Measurements from ENCODE around the gene ALG6.

DNA sequence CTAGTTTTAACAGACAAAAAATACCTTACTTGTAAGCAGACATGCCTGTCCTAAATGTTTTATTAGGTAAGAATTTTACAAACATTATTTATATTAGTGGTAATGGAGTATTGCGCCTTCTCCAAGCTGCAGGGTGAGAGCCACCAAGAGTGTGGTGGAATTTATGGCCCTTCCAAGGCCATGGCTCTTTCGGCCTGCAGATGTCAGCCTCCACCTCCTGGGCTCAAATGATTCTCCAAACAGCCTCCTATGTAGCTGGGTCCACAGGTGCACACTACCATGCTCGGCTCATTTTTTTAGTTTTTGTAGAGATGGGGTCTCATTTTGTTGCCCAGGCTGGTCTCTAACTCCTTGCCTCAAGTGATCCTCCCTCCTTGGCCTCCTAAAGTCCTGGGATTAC, 99.3 kb downstream of the ALG6 start:
- TF ChIP-seq CTCF (conservative IDR thresholded peaks at IDR 0.05 in 1 of 2, IDR thresholded peaks at IDR 0.05 in 1 of 2; ENCODE audit: low read depth in 1 of 2, low read length in 2 of 2), result no peak
- no peak for TF ChIP-seq EZH2 (IDR thresholded peaks at IDR 0.05; ENCODE audit: low read length, missing control alignments)
